ENCODE results near the gene PTPRN2. TPM values are rescaled to one million over a fixed set of nuclear protein-coding genes. Genes with fewer than 3 reads are reported as not detected.

Gene PTPRN2
- total and polyA plus RNA-seq, 9 of the 15 experiments (the other 6 are each of a cell fraction or from before 2014, with no cell fraction given), result not detected

- TF ChIP-seq HNRNPLL (IDR thresholded peaks at IDR 0.05; ENCODE audit: low read depth, low read length, poor library complexity, severe bottlenecking) (no peak), BRD4 (IDR thresholded peaks at IDR 0.05) (no peak), ZNF398 (CRISPR knock-in tag; IDR thresholded peaks at IDR 0.05) (no peak), ZBTB7A (IDR thresholded peaks at IDR 0.05; ENCODE audit: borderline replicate concordance, control insufficient read depth, low read depth, low read length) (peak; percentile 9; the same call in 1 of the 2 replicates)
- POLR2A ChIA-PET, result interaction anchor here (0.7 kb wide), 1 partner anchor 140 kb away, joined by 3 read pairs; no protein-coding TSS in a partner anchor
- no peak overlapping the region for H2AFZ ChIP-seq (ENCODE audit: low read depth, low read length)
Measured at GRCh38 chr7:158586499-158587161, 993 bp downstream of the PTPRN2 start.

More at GRCh38 chr7:158586499-158587161, 993 bp downstream of the PTPRN2 start:
- H3K27ac ChIP-seq (ENCODE audit: extremely low read depth, low read depth, low read length), result no peak overlapping the region
- peaks cover 10% of the 10 kb centered on the region for H4K20me1 ChIP-seq (replicated peaks; ENCODE audit: control insufficient read depth, insufficient read depth, low read length)
- CTCF ChIA-PET (ENCODE audit: low intra/inter-chr PET ratio), result no interaction called here
- no peak overlapping the region for H3K4me3 ChIP-seq
- FAIRE-seq, result no peak
- peaks cover 50 to 68% of the 10 kb centered on the region in 2 experiments for H3K27me3 ChIP-seq (ENCODE audit: control insufficient read depth in 2 of 2, insufficient read depth in 2 of 2, low read length in 2 of 2)
- no peak for ATAC-seq
- intact Hi-C loops (cut with micrococcal nuclease), result loop anchor here (2.0 kb wide), 1 partner anchor 388 kb away; no protein-coding TSS in a partner anchor
- in situ Hi-C loops (cut with MboI), result no loop called here
- whole genome bisulfite sequencing (ENCODE audit: insufficient coverage, low coverage, missing lambda C conversion rate), result 23% methylated on average over 49 of the region's 63 CpGs
- no peaks in the 10 kb centered on the region for H3K36me3 ChIP-seq (ENCODE audit: control insufficient read depth, insufficient read depth, low read length)
- H3K9me1 ChIP-seq (ENCODE audit: control insufficient read depth, insufficient read depth, low read length), result no peaks in the 10 kb centered on the region
- no peaks in the 10 kb centered on the region for H3K79me2 ChIP-seq (ENCODE audit: control insufficient read depth, insufficient read depth, low read length)
- DNase-seq (ENCODE audit: extremely low read depth in 1 of 4, low spot score in 3 of 4), result no peak
- H3K4me1 ChIP-seq (replicated peaks in 1 of 2; ENCODE audit: control insufficient read depth in 2 of 2, insufficient read depth in 2 of 2, low read length in 2 of 2), result peaks cover 3 to 22% of the 10 kb centered on the region in 2 experiments; a peak in 3 of 5 replicates
- no peaks in the 10 kb centered on the region for H3K9me3 ChIP-seq (replicated peaks; ENCODE audit: control insufficient read depth, insufficient read depth, low read depth, low read length)
- H3K9ac ChIP-seq (ENCODE audit: insufficient read depth in 1 of 2, low read depth in 2 of 2, low read length in 2 of 2), result no peak overlapping the region
- no peak overlapping the region for H3K4me2 ChIP-seq (ENCODE audit: insufficient read depth, low read length)
- no TSS peak for BruUV-seq (replicated peaks)
